Ovary (tissue), 3 donors: ENCODE results near the gene CACNA2D3.

Experiments
- CTCF ChIP-seq, 3 donors: fragments of 450-650 bp in 2 of 3; fragments of 200-600 bp in 1 of 3; IDR thresholded peaks; one replicate each; pipeline versions ENCODE4 v1.5.1 to v1.8.0; 2016 to 2022; ENCODE audit warnings: antibody characterized with exemption in 3 of 3, mild to moderate bottlenecking in 1 of 3
- EP300 ChIP-seq: sonication (generic); formaldehyde crosslinking; IDR thresholded peaks from one replicate; pipeline ENCODE4 v1.6.1; 2017; ENCODE audit warnings: antibody characterized with exemption
- POLR2A ChIP-seq: fragments of 450-650 bp; IDR thresholded peaks from one replicate; pipeline ENCODE4 v1.6.1; 2017; ENCODE audit warnings: antibody characterized with exemption, mild to moderate bottlenecking, moderate library complexity
- donor health status: DM: no; HTN: no; CAD: no.

- TF ChIP-seq CTCF (IDR thresholded peaks at IDR 0.05) (no peak), POLR2A (no peak), EP300 (no peak)
These were observed 365.9 kb downstream of the CACNA2D3 start for GRCh38 chr3:54488297-54488696.
